Liver (tissue), 3 donors: ENCODE measurements around the gene LRRC15.

Source experiments
- CTCF ChIP-seq: fragments of 150-350 bp; IDR thresholded peaks from 2 replicates; pipeline ENCODE4 v1.5.1; 2017; ENCODE audit warnings: improper control_type of control experiment, low read depth, low read length; ENCODE audit not compliant: missing input control
- JUND ChIP-seq, 2 donors: IDR thresholded peaks; 2 replicates each; pipeline ENCODE4 v1.6.1; 2016; ENCODE audit warnings: antibody characterized with exemption in 2 of 2
- REST ChIP-seq: IDR thresholded peaks from 2 replicates; pipeline ENCODE4 v1.6.1; 2016; ENCODE audit warnings: antibody characterized with exemption, mild to moderate bottlenecking
- RXRA ChIP-seq, 2 donors: IDR thresholded peaks; 2 replicates each; pipeline ENCODE4 v1.6.1; 2017 to 2018; ENCODE audit warnings: antibody characterized with exemption in 2 of 2, mild to moderate bottlenecking in 1 of 2
- TAF1 ChIP-seq: conservative IDR thresholded peaks from 2 replicates; pipeline ENCODE4 v1.6.1; 2016; ENCODE audit warnings: antibody characterized with exemption, mild to moderate bottlenecking
- YY1 ChIP-seq: IDR thresholded peaks from 2 replicates; pipeline ENCODE4 v1.6.1; 2016; ENCODE audit warnings: antibody characterized with exemption, mild to moderate bottlenecking
- ZBTB33 ChIP-seq: IDR thresholded peaks from 2 replicates; pipeline ENCODE4 v1.6.1; 2016; ENCODE audit warnings: antibody characterized with exemption
- TF ChIP-seq, protein P1 (sequence below): IDR thresholded peaks from 2 replicates; pipeline ENCODE4 v1.6.1; 2016; ENCODE audit warnings: antibody characterized with exemption
- donor health status: healthy.
- donor health status: healthy.

DNA sequence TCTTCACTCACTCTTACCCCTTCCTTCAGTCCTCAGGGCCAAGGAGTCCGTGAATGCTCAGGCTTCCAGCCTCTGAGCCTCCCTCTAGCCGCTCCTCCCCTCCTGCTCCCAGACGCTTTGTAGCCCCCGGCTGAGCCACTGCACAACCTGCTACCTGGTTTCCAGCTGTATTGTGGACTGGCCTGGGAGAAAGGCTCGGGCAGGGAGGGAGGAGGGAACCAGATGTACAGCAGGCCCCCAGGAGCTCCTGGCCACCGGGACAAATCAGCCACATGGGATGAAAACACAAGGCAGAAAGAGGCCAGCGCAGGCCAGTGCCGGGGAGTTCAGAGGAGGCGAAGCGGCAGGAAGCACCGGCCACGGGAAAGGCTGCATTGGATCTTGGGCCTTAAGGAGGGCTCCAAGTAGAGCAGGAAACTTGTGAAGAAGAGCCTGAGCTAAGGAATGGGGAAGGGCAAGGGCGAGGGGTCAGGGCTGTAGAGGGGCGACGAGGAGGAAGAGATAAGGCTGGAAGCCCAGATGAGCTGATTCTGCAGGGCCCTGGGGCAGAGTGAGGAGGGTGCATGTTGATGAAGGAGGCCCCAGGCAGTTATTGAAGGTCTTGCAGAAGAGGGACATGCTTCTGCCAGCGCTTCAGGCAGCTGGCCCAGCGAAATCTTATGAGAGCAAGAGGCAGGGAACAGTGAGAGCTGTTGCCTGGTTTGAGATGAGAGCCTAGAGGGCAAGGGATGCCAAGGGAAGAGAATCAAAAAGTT, 32.8 kb downstream of the LRRC15 start:
- TF ChIP-seq CTCF, result no peak
- TF ChIP-seq REST, result no peak
- TF ChIP-seq, protein P1, sequence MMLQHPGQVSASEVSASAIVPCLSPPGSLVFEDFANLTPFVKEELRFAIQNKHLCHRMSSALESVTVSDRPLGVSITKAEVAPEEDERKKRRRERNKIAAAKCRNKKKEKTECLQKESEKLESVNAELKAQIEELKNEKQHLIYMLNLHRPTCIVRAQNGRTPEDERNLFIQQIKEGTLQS, result no peak
- no peak for TF ChIP-seq TAF1
- TF ChIP-seq ZBTB33, result no peak
- TF ChIP-seq JUND (IDR thresholded peaks at IDR 0.05), result no peak
- no peak for TF ChIP-seq RXRA (IDR thresholded peaks at IDR 0.05)
- no peak for TF ChIP-seq YY1
